Eye (tissue), 1 donor: ENCODE results near the gene DCPS.
"Not testable (repeated sequence)": the region's sequence is repeated elsewhere in the genome, so short reads cannot be mapped to it uniquely, and the experiment has no call there.

ENCODE experiments used
- DNase-seq: peaks from one replicate; pipeline ENCODE4 v3.0.0-alpha.2; 2015

Gene DCPS, protein sequence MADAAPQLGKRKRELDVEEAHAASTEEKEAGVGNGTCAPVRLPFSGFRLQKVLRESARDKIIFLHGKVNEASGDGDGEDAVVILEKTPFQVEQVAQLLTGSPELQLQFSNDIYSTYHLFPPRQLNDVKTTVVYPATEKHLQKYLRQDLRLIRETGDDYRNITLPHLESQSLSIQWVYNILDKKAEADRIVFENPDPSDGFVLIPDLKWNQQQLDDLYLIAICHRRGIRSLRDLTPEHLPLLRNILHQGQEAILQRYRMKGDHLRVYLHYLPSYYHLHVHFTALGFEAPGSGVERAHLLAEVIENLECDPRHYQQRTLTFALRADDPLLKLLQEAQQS

DNA sequence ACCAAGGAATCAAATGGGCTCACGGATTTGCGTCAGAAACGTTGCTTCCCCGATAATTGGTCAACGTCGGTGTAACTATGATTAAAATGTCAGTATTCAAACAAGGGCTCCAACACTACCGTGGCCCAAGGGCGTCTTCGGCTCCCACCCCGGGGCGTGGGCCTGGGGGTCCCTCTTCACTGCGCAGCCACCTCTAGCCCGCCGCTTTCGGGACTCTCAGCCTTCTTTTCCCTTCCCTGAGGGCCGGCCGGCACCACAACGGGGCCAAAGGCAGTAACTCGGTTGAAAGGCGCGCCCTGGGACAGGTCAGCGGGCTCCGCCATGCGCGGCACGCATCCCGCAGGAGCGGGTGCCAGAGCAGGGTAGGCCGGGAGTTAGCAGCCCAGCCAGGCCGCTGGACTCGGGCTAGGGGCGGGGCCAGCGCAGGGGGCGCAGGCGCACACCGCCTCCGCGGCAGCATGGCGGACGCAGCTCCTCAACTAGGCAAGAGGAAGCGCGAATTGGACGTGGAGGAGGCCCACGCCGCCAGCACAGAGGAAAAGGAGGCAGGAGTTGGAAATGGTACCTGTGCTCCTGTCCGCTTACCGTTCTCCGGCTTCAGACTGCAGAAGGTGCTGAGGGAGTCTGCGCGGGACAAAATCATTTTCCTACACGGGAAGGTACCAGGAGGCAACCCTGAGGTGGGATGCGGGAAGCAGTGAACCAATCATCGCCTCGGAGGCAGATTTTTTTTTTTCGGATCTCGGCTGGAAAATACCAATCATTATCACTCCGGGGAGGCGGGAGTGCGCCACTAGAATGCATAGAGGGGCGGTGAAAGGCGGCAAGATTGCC is at the start of gene DCPS:
DCPS (plus strand) TSS at position 438 of the 834 bp plus-strand sequence; CDS start at position 459, 21 bp downstream.
- DNase-seq = peak; percentile 96

DNA sequence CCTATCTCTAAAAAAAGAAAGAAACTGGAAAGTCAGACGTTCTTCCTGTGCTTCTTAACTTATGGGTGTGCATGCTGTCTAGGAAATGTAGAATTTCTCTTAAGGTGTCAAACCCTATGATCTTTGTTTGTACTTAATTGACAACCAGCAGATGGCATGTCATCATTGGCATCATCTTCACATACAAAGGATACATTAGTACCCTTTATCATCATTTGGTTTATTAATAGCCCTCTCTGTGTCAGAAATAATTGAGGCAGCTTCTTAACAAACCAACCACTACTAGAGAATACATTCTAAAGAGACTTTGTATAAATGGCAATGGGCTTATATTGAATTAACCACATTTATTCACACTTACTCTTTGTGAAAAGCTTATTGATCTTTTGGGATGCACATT is 49.0 kb upstream of the DCPS start:
- DNase-seq = no peak

DNA sequence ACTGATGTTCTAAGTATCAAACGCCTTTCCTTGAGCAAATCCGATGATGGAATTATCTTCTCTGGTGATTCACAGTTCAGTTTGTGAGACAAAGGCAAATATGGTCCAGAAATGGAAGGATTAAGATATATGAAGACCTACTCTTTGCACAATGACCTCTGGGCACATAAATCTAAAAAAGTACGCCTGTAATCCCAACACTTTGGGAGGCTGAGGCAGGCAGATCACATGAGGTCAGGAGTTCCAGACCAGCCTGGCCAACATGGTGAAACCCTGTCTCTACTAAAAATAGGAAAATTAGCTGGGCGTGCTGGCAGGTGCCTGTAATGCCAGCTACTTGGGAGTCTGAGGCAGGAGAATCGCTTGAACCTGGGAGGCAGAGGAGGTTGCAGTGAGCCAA is 48.4 kb upstream of the DCPS start:
- DNase-seq = not testable (repeated sequence)

DNA sequence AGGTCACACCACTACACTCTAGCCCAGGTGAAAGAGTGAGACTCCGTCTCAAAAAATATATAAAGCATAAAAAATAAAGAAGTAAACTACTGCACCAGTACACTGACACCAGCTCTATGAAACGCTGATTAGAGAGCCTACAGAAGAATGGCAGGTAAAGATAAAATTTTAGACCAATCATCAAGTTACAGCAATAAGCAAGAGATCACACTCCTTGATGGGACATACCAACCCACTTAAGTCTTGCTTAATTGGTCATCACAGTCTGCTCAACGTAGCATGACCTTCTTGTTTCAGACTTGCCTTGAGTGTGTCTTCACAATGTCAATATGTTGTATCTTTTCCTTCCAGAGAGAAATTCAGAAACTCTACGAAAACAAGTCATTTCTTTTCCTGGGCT is 47.6 kb upstream of the DCPS start:
- DNase-seq = no peak

DNA sequence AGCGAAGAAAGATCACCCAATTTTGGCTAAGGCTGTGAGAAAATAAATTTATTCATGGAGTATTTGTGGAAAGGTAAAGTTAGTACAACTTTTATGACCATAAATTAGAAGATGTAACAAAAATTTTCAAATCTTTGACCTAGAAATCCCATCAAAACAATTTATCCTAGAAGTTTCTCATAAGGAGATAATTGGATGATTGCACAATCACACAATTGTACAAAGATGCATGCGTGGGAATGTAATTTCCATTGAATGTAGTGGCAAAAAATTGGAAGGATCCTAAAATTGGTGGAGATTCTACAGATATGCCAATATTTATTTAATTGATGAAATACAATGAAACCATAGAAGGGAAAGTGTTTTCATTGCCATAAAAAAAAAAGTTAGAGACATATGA is 46.7 kb upstream of the DCPS start:
- no peak for DNase-seq

DNA sequence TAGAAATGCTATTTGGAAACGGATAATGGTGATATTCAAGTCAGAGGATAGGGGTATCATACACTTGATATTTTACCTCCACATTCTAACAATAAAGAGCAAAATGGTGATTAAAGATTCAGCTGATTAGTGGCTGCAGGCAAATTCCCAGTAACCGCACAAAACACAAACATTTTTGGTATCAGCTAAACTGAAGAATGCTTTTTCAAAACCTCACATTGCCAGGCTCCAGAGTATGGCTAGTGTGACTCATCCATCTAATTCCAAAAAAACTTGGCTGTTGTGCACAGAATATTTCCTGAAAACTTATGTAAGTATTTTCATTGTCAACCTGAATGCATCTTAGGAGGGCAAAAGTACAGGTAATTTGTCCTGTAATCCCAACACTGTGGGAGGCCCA is 46.1 kb upstream of the DCPS start:
- DNase-seq = no peak

DNA sequence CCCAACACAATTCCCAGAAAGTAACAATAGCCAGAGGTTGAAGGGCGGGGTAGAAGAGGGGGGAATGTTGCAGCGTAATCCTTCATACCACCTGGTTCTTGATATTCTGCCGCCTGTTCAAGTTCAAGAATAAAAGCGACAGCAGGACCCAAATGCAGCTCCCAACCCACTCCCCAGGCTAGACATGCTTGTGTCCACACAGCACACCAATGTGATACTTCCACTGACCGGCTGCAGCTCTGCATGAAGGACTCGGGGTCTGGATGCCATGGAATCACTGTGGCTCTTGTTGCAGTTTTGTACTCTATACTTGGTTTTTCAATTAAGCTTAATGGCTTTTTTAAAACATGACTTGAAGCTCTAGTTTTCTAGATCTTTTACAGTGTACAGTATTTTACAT is 41.6 kb upstream of the DCPS start:
- no peak for DNase-seq

DNA sequence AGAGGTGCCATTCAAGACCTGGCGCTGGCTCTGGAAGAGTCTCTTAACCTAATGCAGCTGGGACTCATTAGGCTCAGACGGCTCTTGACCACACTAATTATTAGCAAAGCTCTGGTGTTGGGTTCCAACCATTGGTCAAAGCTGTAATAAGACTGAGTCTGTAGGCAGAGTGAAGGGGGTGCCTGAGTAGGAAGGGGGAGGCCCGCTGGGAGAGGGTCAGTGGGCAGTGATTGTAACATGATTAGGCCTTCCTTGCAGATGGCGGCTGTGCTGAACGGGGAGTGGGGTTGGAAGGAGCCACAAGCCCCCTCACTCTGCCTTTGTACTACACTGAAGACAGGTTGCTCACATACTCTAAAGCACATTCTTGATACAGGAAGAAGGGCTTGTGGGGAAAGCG is 40.4 kb upstream of the DCPS start:
- no peak for DNase-seq

DNA sequence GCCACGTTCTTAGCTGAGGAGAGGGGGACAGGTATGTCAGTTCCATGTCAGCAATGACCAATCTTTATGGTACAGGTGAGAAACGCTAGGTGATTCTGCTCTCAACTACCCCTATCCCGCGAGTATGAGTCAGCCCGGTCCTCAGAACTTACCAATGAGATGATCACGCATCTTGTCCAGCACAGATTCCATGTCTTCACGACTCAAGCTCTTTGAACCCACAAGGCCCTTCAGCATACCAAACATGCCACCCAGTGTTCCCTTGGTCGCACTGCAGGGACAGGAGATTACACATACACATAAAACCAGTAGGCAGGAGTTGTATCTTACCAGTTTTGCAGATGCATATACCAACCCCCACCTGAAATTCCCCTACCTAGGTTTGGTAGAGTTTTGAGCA is 38.0 kb upstream of the DCPS start:
- DNase-seq = no peak

DNA sequence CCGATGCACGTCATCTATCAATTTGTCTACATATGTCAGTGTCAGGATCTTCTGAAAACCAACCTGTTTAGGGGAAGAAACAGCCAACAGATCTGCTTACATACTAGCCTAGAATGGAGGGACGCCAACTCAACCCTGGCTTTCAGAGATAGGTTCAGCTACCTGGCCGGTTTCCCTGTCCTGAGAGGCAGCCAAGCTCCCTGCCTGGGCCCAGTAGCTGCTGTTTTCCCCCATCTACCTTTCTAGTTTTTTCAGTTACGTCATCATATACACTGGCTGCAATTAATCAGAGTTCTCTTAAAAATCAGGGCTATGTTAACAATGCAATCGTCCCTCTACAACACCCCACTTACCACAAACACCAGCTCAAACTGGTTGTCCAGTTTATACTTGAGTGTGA is 36.2 kb upstream of the DCPS start:
- no peak for DNase-seq

DNA sequence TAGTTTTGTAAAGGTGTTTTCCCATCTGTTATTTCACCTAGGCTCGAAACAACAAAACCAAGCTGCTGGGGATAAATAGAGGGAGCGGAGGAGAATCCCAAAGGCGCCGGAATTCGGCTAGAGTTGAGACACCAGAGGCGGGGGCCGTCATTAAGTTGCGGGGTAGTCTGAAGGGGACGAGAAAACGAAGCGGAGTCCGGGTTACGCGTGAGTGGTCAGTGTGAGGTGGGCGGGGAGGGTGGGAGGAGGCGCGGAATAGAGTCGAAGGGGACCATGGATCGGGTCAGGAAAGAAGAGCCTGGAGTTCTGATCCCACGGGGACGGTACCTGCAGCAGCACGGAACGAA is 35.5 kb upstream of the DCPS start:
- DNase-seq = no peak

DNA sequence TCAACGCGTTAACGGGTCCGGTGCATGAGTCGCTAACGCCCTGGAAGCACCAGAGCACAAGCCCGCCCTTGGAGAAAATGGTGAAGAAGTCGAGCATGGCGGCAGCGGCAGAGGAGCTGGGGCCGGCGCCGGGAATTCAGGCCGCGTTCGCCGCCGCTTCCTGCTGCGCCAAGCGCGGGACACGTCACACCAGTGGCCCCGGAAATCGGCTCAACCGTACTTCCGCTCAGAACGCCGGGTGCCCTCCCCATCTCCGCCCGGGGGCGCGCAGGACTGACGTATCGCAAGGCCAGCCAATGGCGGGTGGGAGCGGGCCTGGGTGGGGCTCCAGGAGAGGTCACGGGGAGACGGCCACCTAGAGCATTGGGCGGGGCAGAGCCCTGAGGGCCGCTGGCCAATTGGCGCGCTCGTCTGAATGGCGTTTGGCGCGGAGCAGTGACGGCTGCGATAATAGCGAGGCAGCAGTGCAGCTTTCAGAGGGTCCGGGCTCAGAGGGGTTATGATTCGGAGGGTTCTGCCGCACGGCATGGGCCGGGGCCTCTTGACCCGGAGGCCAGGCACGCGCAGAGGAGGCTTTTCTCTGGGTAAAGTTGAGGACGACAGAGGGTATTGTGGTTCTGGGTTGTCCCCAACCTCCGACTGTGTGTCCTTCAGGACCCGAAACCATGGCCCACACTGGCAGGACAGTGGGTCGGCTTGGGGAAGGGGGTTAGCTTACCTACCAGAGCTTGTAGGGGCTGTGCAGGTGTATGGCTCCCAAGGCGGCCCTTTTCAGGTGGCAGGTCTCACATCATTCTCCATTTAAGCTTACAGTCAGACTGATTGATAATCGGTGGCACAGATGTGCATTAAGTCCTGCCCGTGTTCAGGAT is 34.9 kb upstream of the DCPS start, which contains the start of the genes FOXRED1 and SRPRA:
FOXRED1 (plus strand) TSS at position 447 of the 872 bp plus-strand sequence; CDS start at position 500, 53 bp downstream.
SRPRA (minus strand) TSS at position 188 of the 872 bp plus-strand sequence; CDS start at position 97, 91 bp downstream.
- peak; percentile 100 for DNase-seq

DNA sequence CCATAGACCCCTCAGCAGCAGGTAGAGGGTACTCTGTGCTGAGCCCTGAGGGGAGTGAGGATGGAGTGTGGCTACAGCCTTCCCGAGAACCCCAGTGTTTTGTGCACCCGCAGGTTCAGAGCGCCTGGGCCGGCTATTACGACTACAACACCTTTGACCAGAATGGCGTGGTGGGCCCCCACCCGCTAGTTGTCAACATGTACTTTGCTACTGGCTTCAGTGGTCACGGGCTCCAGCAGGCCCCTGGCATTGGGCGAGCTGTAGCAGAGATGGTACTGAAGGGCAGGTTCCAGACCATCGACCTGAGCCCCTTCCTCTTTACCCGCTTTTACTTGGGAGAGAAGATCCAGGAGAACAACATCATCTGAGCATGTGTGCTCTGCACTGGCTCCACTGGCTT is 26.5 kb upstream of the DCPS start:
- no peak for DNase-seq

DNA sequence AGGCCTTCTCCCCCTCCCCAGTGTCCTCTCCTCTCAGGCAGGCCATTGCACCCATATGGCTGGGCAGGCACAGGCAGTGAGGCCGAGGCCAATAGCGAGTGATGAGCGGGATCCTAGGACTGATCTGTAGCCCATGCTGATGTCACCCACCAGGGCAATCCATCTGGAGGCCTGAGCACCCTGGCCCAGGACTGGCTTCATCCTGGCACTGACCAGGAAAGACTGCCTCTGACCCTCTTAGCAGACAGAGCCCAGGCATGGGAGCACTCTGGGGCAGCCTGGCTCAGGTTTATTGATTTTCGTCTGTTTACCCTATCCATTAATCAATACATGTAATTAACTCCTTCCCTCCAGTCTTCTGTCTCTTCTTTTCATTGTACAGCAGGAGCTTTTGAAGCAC is 26.1 kb upstream of the DCPS start:
- DNase-seq = peak; percentile 20

DNA sequence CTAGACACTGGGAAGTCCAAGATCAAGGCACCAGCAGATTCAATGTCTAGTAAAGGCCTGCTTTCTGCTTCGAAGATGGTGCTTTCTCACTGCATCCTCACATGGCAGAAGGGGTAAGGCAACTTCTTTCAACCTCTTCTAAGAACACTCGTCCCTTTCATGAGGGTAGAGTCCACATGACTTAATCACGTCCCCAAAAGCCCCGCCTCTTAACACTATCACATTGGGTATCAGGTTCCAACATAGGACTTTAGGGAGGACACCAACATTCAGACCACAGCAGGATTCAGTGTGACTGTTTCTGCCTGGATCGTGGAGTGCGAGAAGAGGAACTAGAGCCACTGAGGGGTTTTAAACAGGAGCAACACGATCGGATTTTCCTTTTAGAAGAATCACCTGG is 24.7 kb upstream of the DCPS start:
- no peak for DNase-seq

DNA sequence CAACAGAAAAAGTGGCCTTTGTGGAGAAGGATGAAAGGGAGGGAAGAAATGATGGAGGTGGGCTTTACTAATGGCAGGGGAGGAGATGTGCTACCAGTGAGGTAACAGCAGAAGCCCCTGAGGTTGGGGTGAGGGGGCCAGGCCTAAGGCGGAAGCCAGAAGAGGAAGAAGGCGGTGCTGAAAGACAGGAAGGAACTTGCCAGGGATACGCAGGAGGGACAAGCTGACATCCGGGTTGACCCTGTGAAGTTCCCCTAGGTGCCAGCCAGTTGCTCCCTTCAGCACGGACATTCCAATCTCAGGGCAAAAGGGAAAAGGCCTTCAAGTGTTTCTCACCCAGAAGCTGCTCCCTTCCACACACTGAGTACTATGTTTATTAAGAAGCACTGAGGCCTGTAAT is 23.3 kb upstream of the DCPS start:
- no peak for DNase-seq

DNA sequence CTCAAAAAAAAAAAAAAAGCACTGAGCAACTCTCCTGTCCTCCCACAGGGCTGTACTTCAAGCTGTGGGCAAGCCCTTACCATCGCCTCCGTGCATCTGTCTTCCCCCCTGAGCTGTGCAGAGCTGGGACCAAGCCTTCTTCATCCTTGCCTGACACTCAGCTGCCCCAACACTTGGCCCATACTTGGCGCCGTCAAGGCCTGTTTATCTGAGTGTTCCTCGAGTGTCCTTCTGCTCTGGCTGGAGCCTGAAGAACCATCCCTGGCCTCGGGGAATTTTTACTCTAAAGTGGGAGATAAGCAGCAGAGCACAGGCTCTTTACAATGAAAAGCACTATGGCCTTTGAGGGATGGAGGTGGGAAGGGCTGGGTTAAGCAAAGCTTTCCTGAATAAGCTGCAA is 22.6 kb upstream of the DCPS start:
- DNase-seq = no peak

DNA sequence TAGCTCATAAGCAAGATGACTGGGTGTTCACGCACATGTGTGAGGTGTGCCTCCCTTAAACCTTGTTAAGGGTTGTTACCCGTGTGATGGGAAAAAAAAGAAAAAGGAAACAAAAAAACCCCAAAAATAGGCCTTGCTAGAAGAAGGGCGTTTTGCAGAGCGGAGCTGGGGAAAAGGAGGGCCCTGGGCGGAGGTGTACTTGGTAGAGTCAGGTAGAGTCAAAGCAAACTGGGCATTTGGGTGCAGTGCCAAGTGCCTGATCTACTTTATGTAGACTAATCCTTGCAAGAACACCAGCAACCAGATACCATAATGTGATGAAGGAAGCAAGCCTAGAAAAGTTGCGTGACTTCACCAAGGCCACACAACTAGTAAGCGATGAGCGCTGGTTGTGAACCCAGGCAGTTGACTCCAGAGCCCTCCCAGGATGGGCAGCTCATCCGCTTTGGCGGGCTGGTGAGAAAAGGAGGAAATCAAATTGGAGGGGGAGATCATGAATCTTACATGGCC is 22.1 kb upstream of the DCPS start:
- DNase-seq = no peak

DNA sequence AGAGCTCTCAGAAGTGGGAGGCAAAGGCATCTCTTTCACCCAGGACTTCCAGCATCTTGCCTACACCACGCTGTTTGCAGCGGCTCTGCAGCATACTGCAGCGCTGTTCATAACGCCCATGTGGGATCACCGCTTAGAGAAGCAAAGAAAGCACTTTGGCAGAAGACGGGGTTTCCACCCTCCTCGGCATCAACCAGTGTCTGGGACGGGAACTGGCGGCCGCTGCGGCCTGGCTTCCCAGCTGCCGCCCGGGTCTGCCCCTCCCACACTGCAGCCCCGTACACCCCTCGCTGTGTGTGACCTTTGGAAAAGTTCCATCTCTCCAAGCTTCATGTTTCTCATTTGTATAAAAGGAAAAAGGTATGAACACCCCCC is 21.5 kb upstream of the DCPS start:
- no peak for DNase-seq

DNA sequence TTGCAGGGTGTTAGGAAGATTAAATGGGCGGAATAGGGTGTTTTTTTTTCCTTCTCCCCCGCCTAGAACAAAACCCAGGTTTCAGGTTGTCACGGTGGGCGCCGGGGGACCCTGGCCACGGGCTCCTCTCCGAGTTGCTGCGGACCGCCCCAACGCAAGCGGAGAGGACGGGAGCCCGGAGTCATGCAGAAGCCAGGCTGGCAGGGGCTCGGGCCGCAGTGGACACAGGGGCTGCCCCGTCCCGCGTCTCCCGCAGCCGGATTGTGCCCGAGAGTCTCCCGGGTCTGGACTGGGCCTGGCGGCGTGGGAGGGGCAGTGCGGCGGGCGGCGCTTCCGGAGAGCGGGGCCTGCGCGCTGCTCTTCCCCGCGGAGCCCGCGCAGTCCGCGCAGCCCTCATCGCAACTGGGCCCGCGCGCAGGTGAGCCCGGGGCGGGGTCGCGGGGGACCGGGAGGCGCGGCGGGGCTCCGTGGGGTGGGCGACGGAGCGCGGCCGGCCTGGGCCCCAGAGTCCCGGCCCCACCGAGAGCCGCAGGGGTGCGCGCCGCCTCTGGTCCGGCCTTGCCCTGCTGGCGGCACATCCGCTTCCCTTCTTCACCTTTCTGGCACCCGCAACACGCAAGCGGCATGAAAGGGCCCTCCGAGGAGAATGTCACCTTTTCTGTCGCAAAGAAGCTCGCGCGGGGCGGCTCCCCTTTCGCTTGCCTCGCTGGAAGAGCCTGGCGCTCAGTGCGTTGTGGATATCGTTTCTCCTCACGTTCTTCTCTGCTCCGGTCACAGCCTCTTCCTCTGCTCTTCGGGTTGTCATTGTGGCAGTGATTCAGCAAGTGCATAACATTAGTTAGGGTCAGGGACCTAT is 20.9 kb upstream of the DCPS start, which contains the start of gene TIRAP:
TIRAP (plus strand) TSS at position 358 of the 856 bp plus-strand sequence. CDS start 7,802 bp downstream, outside the sequence.
- DNase-seq = peak; percentile 83

DNA sequence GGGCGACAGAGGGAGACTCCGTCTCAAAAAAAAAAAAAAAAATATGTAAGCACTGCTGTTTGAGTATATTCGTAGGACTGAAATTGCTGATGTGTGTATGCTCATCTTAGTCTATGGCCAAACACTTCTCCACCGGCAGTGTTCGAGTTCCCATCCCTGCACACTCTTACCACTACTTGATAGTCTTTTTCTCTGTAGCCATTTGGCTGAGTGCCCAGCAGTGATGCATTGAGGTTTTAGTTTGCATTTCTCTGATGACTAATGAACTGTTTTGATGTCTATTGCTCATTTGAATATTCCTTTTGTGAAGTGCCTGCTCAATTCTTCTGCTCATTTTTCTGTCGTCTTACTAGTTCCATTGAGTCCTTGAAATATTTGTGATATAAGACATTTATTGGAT is 19.0 kb upstream of the DCPS start:
- DNase-seq = peak; percentile 50

DNA sequence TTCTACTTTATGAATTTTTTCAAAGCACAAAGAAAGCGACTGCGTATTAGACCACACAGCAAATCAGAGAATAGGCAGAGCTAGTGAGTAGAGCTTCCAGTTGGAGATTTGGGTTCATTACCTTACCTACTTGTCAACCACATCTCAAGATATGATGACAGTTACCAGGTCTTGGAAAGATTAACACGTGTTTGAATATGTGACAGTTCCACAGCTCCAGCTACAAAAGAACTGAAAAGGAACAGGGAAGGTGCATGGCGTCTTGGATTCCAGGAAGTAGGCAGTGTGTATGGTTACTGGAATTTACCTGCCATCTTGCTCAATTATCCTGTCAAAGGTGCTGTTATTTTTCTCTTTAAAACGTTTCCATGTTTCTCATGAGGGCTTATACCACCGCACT is 15.6 kb upstream of the DCPS start:
- no peak for DNase-seq
